AG10803 (cell line): ENCODE measurements around the gene AP1B1.

Source experiments
- DNase-seq: peaks from one replicate; pipeline ENCODE4 v3.0.0; 2010; ENCODE audit warnings: low read depth
- H3K4me3 ChIP-seq: 2 replicates; pipeline ENCODE4 v1.5.1; 2011; ENCODE audit warnings: mild to moderate bottlenecking, low read length, control low read depth
- CTCF ChIP-seq: conservative IDR thresholded peaks from 2 replicates; pipeline ENCODE4 v1.5.1; 2011; ENCODE audit warnings: mild to moderate bottlenecking, low read length, control low read depth, inconsistent platforms

AP1B1 gene

GRCh38 chr22:29337631-29338284 is 50.6 kb downstream of the AP1B1 start:
- H3K4me3 ChIP-seq = no peak overlapping the region
- no peak for DNase-seq
- TF ChIP-seq CTCF = no peak

- no peak for DNase-seq
- TF ChIP-seq CTCF = no peak
- no peak overlapping the region for H3K4me3 ChIP-seq
Measured at GRCh38 chr22:29336751-29337490, 51.4 kb downstream of the AP1B1 start.

GRCh38 chr22:29335656-29336055 is 52.7 kb downstream of the AP1B1 start:
- no peak for DNase-seq
- TF ChIP-seq CTCF = no peak
- no peak overlapping the region for H3K4me3 ChIP-seq

- no peak for TF ChIP-seq CTCF
- no peak overlapping the region for H3K4me3 ChIP-seq
- no peak for DNase-seq
Measured at GRCh38 chr22:29334696-29335344, 53.5 kb downstream of the AP1B1 start.

GRCh38 chr22:29334148-29334547 is 54.2 kb downstream of the AP1B1 start:
- DNase-seq = no peak
- no peak for TF ChIP-seq CTCF
- no peak overlapping the region for H3K4me3 ChIP-seq

GRCh38 chr22:29332886-29333496 is 55.4 kb downstream of the AP1B1 start:
- no peak overlapping the region for H3K4me3 ChIP-seq
- no peak for DNase-seq
- no peak for TF ChIP-seq CTCF
